ENCODE results near the gene VSTM5.

Gene VSTM5

GRCh38 chr11:93843906-93844305 is 6.5 kb downstream of the VSTM5 start:
- DNase-seq (ENCODE audit: low read depth in 2 of 3, low spot score in 2 of 3), result no peak

GRCh38 chr11:93842461-93842860 is 8.0 kb downstream of the VSTM5 start:
- no peak for DNase-seq (ENCODE audit: low read depth in 2 of 3, low spot score in 2 of 3)

GRCh38 chr11:93842034-93842433 is 8.4 kb downstream of the VSTM5 start:
- DNase-seq (ENCODE audit: low read depth in 2 of 3, low spot score in 2 of 3), result no peak

GRCh38 chr11:93841446-93841845 is 9.0 kb downstream of the VSTM5 start:
- no peak for DNase-seq (ENCODE audit: low read depth in 2 of 3, low spot score in 2 of 3)

- no peak for DNase-seq (ENCODE audit: low read depth in 2 of 3, low spot score in 2 of 3)
Measured at GRCh38 chr11:93840981-93841380, 9.4 kb downstream of the VSTM5 start.

- no peak for DNase-seq (ENCODE audit: low read depth in 2 of 3, low spot score in 2 of 3)
Measured at GRCh38 chr11:93840180-93840579, 10.2 kb downstream of the VSTM5 start.

- no peak for DNase-seq (ENCODE audit: low read depth in 2 of 3, low spot score in 2 of 3)
Measured at GRCh38 chr11:93838967-93839366, 11.5 kb downstream of the VSTM5 start.

- no peak for DNase-seq (ENCODE audit: low read depth in 2 of 3, low spot score in 2 of 3)
Measured at GRCh38 chr11:93832780-93833179, 17.6 kb downstream of the VSTM5 start.

GRCh38 chr11:93831343-93832127 is 18.9 kb downstream of the VSTM5 start:
- DNase-seq (ENCODE audit: low read depth in 2 of 3, low spot score in 2 of 3), result no peak

GRCh38 chr11:93829598-93829997 is 20.8 kb downstream of the VSTM5 start:
- no peak for DNase-seq (ENCODE audit: low read depth in 2 of 3, low spot score in 2 of 3)

GRCh38 chr11:93827363-93827762 is 23.1 kb downstream of the VSTM5 start:
- no peak for DNase-seq (ENCODE audit: low read depth in 2 of 3, low spot score in 2 of 3)

- no peak for DNase-seq (ENCODE audit: low read depth in 2 of 3, low spot score in 2 of 3)
Measured at GRCh38 chr11:93823210-93823609, 27.2 kb downstream of the VSTM5 start.

GRCh38 chr11:93822359-93822758 is 28.1 kb downstream of the VSTM5 start:
- DNase-seq (ENCODE audit: low read depth in 2 of 3, low spot score in 2 of 3), result no peak

GRCh38 chr11:93821617-93822016 is 28.8 kb downstream of the VSTM5 start:
- no peak for DNase-seq (ENCODE audit: low read depth in 2 of 3, low spot score in 2 of 3)

GRCh38 chr11:93820847-93821246 is 29.6 kb downstream of the VSTM5 start:
- no peak for DNase-seq (ENCODE audit: low read depth in 2 of 3, low spot score in 2 of 3)

GRCh38 chr11:93819966-93820695 is 30.3 kb downstream of the VSTM5 start:
- DNase-seq (ENCODE audit: low read depth in 2 of 3, low spot score in 2 of 3), result no peak

- DNase-seq (ENCODE audit: low read depth in 2 of 3, low spot score in 2 of 3), result no peak
Measured at GRCh38 chr11:93817426-93818348, 32.7 kb downstream of the VSTM5 start.

- DNase-seq (ENCODE audit: low read depth in 2 of 3, low spot score in 2 of 3), result no peak
Measured at GRCh38 chr11:93814966-93815633, 35.3 kb downstream of the VSTM5 start.

- DNase-seq (ENCODE audit: low read depth in 2 of 3, low spot score in 2 of 3), result no peak
Measured at GRCh38 chr11:93813974-93814373, 36.4 kb downstream of the VSTM5 start.

GRCh38 chr11:93807980-93808379 is 42.4 kb downstream of the VSTM5 start:
- no peak for DNase-seq (ENCODE audit: low read depth in 2 of 3, low spot score in 2 of 3)

- no peak for DNase-seq (ENCODE audit: low read depth in 2 of 3, low spot score in 2 of 3)
Measured at GRCh38 chr11:93804879-93805278, 45.5 kb downstream of the VSTM5 start.
